ENCODE measurements around the gene SORCS2. TPM values are rescaled to one million over a fixed set of nuclear protein-coding genes. Genes with fewer than 3 reads are reported as not detected.

SORCS2 gene
- total and polyA plus RNA-seq, 2 of the 4 experiments (the other 2 are of a cell fraction) = 0.36 to 0.62 TPM

- no peak for ATAC-seq (ENCODE audit: low read depth)
- POLR2A ChIA-PET (ENCODE audit: unreplicated experiment) = no interaction called here
Observed at GRCh38 chr4:7256984-7257810, 64.9 kb downstream of the SORCS2 start.

More at GRCh38 chr4:7256984-7257810, 64.9 kb downstream of the SORCS2 start:
- Histone ChIP-seq H2BK5ac (ENCODE audit: low read depth, low read length, poor library complexity, severe bottlenecking) (no peak overlapping the region), H3K56ac (ENCODE audit: extremely low read depth, insufficient read depth, low read length) (no peak overlapping the region), H4K20me1 (ENCODE audit: insufficient read depth, low read length) (no peaks in the 10 kb centered on the region), H4K5ac (ENCODE audit: low read depth, low read length) (no peak overlapping the region), H3K9me1 (ENCODE audit: insufficient read depth, low read length) (no peaks in the 10 kb centered on the region), H2BK120ac (ENCODE audit: low read depth, low read length) (no peak overlapping the region), H3K4me2 (ENCODE audit: low read depth, low read length) (no peak overlapping the region), H3K4me3 (ENCODE audit: insufficient read depth, low read depth, low read length) (no peak overlapping the region), H3K9me3 (ENCODE audit: control insufficient read depth, insufficient read depth, low read length) (0 out of 2 replicates have a peak, but pooled peaks cover 2% of the 10 kb centered on the region), H2AFZ (replicated peaks; ENCODE audit: low read length, poor library complexity) (no peak overlapping the region), H3K27ac (ENCODE audit: insufficient read depth, low read length) (no peak overlapping the region), H3K23ac (ENCODE audit: low read depth, low read length) (no peak overlapping the region), H3K27me3 (ENCODE audit: control insufficient read depth, insufficient read depth, low read length) (peaks cover 62% of the 10 kb centered on the region), H3K4ac (ENCODE audit: low read depth, low read length) (no peak overlapping the region), H2BK20ac (ENCODE audit: low read depth, low read length) (no peak overlapping the region), H3K4me1 (ENCODE audit: control insufficient read depth, insufficient read depth, low read length) (no peaks in the 10 kb centered on the region; the same call in 1 of the 2 replicates), H2AK5ac (ENCODE audit: low read depth, low read length) (no peak overlapping the region), H3K36me3 (ENCODE audit: control insufficient read depth, insufficient read depth, low read length) (no peaks in the 10 kb centered on the region), H3K79me1 (ENCODE audit: low read depth in 1 of 2, low read length in 2 of 2) (no peaks in the 10 kb centered on the region), H3K14ac (replicated peaks; ENCODE audit: low read depth, low read length) (no peak overlapping the region), H3K18ac (ENCODE audit: low read depth, low read length) (no peak overlapping the region), H3K9ac (ENCODE audit: low read depth, low read length) (no peak overlapping the region), H2AK9ac (replicated peaks; ENCODE audit: low read depth, low read length, poor library complexity) (no peak overlapping the region), H2BK15ac (ENCODE audit: low read depth, low read length) (no peak overlapping the region), H4K91ac (ENCODE audit: insufficient read depth, low read depth, low read length) (no peak overlapping the region), H4K8ac (ENCODE audit: low read depth in 2 of 2, low read length in 2 of 2) (no peak overlapping the region)
- intact Hi-C loops (cut with micrococcal nuclease) = no loop called here
- CTCF ChIA-PET = interaction anchor here (0.6 kb wide), 1 partner anchor 44 kb away, joined by 3 read pairs; no protein-coding TSS in a partner anchor
- WGBS, 2 experiments (ENCODE audit: extremely low coverage in 2 of 2, insufficient read length in 1 of 2) = 43% methylated on average over 5 of the region's 17 CpGs; no CpG with 5 or more reads in 1 of the 2 experiments
- in situ Hi-C loops (cut with MboI; ENCODE audit: low sequenced_read_pairs) = no loop called here
- DNase-seq = no peak
- dilution Hi-C loops (cut with HindIII; ENCODE audit: low sequenced_read_pairs, unreplicated experiment) = no loop called here
- no TSS peak for BruUV-seq (replicated peaks)
- TF ChIP-seq SMC3 (IDR thresholded peaks at IDR 0.05; ENCODE audit: low read depth, low read length) (no peak), MXI1 (IDR thresholded peaks at IDR 0.05; ENCODE audit: borderline replicate concordance, low read depth, low read length) (no peak), RAD21 (IDR thresholded peaks at IDR 0.05; ENCODE audit: low read length) (no peak), POLR2A (IDR thresholded peaks at IDR 0.05; ENCODE audit: low read depth, low read length) (no peak), CEBPB (IDR thresholded peaks at IDR 0.05; ENCODE audit: low read depth, low read length) (no peak), CTCF (conservative IDR thresholded peaks at IDR 0.05; ENCODE audit: low read depth, low read length) (no peak), MAZ (IDR thresholded peaks at IDR 0.05; ENCODE audit: borderline replicate concordance, low read depth, low read length) (no peak), USF2 (IDR thresholded peaks at IDR 0.05; ENCODE audit: low read depth, low read length) (no peak)
